Measurements from ENCODE around the gene CCNT2.

GRCh38 chr2:134988994-134989605, 70.5 kb downstream of the CCNT2 start:
- TF ChIP-seq POLR2A (IDR thresholded peaks at IDR 0.05) = no peak
- peak in 3 of 4 experiments; percentile 22 to 31 (median 28) for TF ChIP-seq CTCF (IDR thresholded peaks at IDR 0.05)

Data from uterus (tissue), 2 donors.